MV-4-11 (cell line): ENCODE data around the gene CAPN3.

Source experiments
- DNase-seq: peaks from one replicate; lab custom pipeline; 2025; lab: John Stamatoyannopoulos, UW

The CAPN3 gene

DNA sequence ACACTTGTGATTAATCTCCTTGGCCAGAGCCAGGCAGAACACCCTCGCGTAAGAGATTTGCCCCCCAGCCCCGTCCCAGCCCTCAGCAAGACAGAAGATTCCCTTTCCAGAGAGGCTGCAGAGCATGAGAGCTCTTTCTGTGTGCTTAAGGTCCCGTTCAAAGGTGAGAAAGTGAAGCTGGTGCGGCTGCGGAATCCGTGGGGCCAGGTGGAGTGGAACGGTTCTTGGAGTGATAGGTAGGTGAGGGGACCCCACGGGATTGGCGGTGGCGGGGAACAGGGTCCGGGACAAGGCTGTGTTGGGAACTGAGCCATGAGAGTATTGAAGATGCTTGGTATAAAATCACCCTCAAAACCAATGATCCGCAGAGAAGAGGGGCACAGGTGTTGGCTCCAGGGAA, 34.8 kb downstream of the CAPN3 start:
- DNase-seq = no peak

- DNase-seq = no peak
These were observed 36.5 kb downstream of the CAPN3 start for GRCh38 chr15:42395838-42396237.

DNA sequence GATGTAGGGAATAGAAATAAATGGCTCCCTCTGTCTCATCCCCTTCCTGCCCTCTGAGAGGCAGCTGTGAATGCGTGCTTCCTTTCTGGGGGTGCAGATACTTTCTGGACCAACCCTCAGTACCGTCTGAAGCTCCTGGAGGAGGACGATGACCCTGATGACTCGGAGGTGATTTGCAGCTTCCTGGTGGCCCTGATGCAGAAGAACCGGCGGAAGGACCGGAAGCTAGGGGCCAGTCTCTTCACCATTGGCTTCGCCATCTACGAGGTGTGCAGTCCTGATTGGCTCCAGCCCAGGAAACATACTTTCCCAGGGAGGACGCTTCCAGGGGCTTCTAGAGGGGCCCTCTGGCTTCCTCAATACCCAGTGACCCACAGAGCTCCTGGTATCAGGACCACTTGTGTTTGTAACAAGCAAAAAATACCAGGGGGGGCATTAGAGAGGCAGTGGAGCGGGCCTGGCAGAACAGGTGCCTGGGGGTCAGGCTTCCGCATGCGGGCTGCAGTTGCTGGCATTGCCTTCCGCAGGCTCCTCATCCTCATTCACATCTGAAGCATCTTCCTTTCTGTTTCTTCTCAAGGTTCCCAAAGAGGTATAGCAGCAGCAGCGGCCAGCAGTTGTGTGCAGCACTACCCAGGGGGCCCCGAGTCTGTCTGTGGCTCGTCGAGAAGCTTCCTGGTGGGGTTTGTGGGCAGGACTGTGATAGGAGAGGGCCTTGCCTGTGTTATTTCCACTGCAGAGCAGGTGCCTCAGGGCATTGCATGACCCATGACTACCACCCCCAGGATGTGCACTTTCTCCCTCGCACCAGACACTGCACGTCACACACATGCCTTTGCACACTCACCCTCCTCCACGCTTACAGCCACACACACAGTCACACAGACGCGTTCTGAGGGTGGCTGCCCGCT, 42.5 kb downstream of the CAPN3 start:
- no peak for DNase-seq

DNA sequence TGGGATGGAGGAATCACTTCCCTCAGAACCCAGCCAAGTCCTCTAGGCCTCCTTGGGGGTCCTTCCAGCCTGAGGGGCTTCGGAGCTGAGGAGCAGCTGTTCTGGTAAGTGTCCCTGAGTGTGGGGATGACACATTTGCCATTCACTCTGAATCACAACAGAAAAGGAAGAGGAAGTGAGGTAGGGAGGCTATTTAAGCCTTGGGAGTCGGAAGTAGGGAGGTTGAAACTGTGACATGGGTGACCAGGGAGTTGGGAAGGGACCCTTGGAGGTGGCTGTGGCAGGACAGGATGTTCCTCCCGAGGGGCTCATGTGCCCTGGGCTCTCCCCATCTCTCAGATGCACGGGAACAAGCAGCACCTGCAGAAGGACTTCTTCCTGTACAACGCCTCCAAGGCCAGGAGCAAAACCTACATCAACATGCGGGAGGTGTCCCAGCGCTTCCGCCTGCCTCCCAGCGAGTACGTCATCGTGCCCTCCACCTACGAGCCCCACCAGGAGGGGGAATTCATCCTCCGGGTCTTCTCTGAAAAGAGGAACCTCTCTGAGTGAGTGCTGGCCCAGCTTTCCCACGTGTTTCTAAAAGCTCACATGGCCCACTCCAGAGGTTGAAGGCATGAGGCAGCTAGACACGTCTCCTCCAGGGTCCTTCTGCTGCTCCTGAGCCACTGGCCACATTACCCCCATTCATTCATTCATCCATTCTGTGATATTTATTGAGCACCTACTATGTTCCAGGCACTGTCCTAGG, 43.3 kb downstream of the CAPN3 start:
- peak; percentile 66 for DNase-seq

GRCh38 chr15:42403389-42403788, 44.1 kb downstream of the CAPN3 start:
- DNase-seq = no peak

- no peak for DNase-seq
These were observed 45.3 kb downstream of the CAPN3 start for GRCh38 chr15:42404461-42405235.

GRCh38 chr15:42405863-42406482, 46.7 kb downstream of the CAPN3 start:
- DNase-seq = no peak

GRCh38 chr15:42408178-42408577, 48.9 kb downstream of the CAPN3 start:
- no peak for DNase-seq

DNA sequence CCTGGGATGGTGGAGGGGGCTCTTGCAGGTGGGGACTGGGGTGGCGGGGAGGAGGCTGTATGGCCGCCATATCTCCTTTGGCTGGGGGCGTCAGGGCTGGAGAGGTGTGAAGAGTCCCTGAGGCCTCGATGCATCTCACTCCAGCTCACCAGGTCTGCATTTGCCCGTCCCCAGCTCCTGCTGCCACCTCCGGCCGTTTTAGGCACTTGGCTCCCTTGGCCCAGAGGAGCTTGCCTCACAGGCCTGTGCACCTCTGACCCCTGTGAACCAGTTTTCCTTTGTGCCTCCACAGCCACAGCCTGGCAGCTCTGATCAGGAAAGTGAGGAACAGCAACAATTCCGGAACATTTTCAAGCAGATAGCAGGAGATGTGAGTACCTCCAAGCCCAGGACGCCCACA, 49.7 kb downstream of the CAPN3 start:
- no peak for DNase-seq

- DNase-seq = no peak
These were observed 52.6 kb downstream of the CAPN3 start for GRCh38 chr15:42411884-42412283.

DNA sequence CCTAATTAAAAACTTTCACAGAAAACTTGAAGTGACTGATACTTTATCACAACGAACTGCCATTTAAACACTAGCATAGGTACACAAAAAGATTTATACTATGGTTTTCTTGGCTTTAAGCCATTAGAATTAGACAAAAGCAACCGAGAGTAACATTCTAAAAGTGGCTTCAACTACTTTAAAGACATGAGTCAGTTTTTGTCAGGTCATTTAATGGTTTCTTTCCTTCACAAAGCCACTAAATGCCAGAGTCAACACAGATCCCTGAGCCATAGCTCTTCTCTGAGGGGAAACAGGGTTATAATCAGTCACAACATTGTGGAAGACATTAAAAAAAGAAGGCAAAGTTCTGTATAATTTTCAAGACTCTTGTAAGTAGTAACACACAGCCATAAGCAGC, 54.6 kb downstream of the CAPN3 start:
- no peak for DNase-seq

DNA sequence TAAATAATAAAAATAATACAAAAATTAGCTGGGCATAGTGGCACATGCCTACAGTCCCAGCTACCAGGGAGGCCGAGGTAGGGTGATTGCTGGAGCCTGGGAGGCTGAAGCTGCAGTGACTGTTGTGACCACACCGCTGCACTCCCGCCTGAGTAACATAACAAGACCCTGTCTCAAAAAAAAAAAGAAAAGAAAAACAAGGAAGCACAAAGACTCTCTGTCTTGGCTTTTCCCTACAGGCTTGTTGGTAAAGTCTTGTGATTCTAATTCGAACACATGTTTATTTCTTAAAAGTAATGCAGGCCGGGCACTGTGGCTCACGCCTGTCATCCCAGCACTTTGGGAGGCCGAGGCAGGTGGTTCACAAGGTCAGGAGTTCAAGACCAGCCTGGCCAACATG, 60.1 kb downstream of the CAPN3 start:
- DNase-seq = no peak

DNA sequence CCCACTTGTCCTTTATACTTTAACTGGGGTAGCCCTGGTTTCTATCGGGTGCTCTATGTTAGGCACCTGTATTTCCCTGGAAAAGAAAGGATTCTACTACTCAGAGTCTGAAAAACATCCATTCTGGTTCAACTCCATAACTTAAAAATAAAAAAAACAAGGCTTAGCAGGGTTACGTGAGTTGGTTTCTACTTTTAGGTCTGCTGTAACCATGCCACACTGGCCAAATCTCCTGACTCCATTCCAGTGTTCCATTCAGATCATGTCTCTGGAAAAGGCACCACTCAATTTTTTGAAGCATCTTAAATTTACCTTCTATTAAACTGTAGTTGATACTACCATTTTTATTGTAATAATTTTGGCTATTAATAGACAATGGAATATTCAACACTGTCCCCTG, 62.1 kb downstream of the CAPN3 start:
- DNase-seq = no peak

DNA sequence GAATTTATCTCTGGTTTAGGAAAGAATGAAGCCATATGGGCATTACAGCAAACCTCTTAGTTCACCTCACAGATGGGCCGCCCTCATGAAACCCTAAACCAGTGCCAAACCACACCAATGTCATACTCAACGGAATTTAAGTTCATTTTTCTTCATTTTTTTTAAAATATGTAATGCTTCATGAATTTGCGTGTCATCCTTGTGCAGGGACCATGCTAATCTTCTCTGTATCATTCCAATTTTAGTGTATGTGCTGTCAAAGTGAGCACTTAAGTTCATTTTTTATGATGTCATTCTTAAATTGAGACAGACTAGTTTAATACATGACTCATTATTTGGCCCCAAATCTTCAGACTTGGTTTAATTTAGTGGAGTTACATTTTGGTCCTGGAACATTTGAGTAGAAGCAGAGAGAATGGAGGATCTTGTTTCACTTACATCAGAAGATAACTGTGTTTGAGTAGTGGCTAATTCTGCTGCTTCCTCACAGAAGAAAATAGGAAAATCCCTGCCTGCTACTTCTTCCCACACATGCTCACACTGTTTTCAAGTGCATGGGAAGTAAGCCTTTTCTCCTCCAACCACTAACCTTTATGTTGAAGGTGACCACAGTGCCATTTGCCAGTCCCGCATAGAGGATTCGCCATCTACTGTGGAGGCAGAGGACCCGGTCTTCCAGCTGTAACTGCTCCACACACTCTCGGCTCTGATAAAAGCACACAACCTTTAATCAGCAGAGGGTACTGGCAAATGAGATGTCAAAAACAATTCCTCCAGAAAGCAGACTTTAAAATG, 68.3 kb downstream of the CAPN3 start:
- no peak for DNase-seq

GRCh38 chr15:42444415-42445063, 85.2 kb downstream of the CAPN3 start:
- DNase-seq = no peak

GRCh38 chr15:42445551-42445950, 86.2 kb downstream of the CAPN3 start:
- DNase-seq = no peak

DNA sequence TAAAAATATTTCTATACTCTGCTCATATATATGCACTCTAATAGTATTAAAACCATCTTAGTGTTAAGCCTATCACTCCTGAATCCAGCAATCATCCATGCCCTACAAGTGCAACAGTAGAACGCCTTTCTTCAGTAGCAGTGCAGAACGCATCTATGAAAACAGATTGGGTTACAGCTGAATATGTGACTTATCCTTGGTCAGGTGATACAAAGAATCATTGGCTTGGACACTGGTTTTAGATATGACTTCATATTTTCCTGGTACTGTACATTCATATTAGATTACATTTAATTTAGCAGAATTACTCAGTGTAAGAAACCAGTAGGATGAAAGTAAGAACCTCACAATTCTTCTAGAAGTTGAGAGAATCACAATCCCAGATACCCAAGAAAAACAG, 88.3 kb downstream of the CAPN3 start:
- DNase-seq = no peak

DNA sequence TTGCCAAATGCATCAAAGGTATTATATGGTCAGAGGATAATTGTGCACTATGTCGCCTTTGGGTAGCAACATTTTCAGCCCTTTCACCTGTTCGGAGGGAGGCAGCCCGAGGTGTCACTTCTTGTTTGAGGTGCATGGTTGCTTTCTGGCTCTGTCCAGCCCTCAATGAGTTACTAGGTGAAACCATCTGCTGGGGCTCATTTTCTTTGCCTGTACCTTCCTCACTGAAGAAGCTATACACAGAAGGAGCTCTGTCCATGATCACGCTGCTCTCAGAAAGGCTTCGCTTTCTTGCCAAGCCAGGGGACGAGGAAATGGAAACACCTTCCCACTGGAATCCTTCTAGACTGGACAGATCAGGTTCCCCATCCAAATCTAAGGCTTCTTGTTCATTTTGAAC, 89.0 kb downstream of the CAPN3 start:
- DNase-seq = no peak

DNA sequence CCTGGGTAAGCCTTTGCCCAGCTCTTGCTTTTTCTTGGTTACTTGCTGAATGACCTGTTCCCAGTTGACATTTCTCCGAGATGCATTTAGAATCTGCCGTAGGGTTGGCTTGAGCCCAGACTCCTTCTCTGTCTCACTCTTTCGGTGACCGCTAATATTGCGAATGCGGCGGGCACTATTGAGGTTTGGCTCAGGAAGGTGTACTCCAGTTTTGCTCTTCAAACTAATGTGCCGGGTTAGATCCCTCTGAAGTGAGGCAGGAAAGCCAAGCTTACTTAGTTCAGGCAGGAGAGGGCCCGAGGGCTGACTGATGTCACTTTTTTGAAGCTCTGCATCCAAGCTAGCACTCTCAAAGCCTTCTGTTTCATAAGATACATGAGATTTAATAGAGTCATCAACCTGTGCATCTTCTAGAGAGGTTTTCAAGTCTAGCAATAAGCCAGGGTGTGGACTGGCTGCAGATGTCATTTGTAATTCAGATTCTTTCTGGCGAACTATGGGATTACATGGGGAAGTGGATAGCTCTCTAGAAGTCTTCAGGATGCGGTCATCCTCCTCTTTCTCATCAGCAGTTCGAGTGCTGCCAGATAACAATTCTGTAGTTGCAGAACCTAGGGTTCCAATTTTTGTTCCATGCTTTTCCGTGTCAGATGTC, 90.6 kb downstream of the CAPN3 start:
- DNase-seq = no peak

DNA sequence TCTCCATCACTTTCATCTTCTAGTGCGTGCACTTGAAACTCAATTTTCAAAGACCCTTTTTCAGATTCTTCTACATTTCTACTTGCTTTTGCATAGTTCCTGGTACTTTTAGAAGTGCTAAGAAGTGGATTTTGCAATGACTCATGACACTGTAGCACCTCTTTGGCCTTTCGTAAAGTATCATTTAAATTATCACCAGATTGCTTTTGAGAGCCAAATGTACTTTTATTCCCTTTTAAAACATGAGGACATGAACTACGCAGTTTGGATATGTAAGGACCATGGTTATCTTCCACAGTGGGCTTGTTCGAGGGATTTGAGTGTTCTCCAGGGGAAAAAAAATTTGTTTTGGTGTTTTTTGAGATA, 91.1 kb downstream of the CAPN3 start:
- DNase-seq = no peak
